KMS-11 (cell line): ENCODE data around the gene CBFA2T2.
"Not testable (repeated sequence)": the region's sequence is repeated elsewhere in the genome, so short reads cannot be mapped to it uniquely, and the experiment has no call there.

Source experiments
- H2AFZ ChIP-seq: fragments of 200-600 bp; sonication (generic); 2 replicates; pipeline ENCODE4 v1.6.1; 2016; ENCODE audit warnings: antibody characterized with exemption, mixed run types, low read depth
- H3K27ac ChIP-seq: fragments of 200-600 bp; sonication (generic); 2 replicates; pipeline ENCODE4 v1.6.1; 2016; ENCODE audit warnings: mild to moderate bottlenecking, mixed run types
- H3K27me3 ChIP-seq: fragments of 200-600 bp; sonication (generic); 2 replicates; pipeline ENCODE4 v1.6.1; 2017; ENCODE audit warnings: mild to moderate bottlenecking, low read depth, mixed run types, moderate library complexity; ENCODE audit not compliant: insufficient read depth
- H3K36me3 ChIP-seq: fragments of 200-600 bp; sonication (generic); 2 replicates; pipeline ENCODE4 v1.6.1; 2017; ENCODE audit warnings: mild to moderate bottlenecking, mixed run types; ENCODE audit not compliant: insufficient read depth
- H3K4me1 ChIP-seq: fragments of 200-600 bp; sonication (generic); 2 replicates; pipeline ENCODE4 v1.6.1; 2016; ENCODE audit warnings: mild to moderate bottlenecking, low read depth, mixed run types; ENCODE audit not compliant: poor library complexity, severe bottlenecking
- H3K4me2 ChIP-seq: fragments of 200-600 bp; sonication (generic); 2 replicates; pipeline ENCODE4 v1.7.0; 2016; ENCODE audit warnings: mild to moderate bottlenecking, mixed run types
- H3K4me3 ChIP-seq: fragments of 200-600 bp; sonication (generic); IDR thresholded peaks from 2 replicates; pipeline ENCODE4 v1.6.1; 2017; ENCODE audit warnings: low read depth, low read length, mixed read lengths; ENCODE audit not compliant: insufficient read depth
- H3K79me2 ChIP-seq: fragments of 200-600 bp; sonication (generic); 2 replicates; pipeline ENCODE4 v1.6.1; 2016; ENCODE audit warnings: low read depth, mixed run types; ENCODE audit not compliant: insufficient read depth
- H3K9ac ChIP-seq: fragments of 200-600 bp; sonication (generic); 2 replicates; pipeline ENCODE4 v1.6.1; 2016; ENCODE audit warnings: mild to moderate bottlenecking, mixed run types
- H4K20me1 ChIP-seq: fragments of 200-600 bp; sonication (generic); 2 replicates; pipeline ENCODE4 v1.6.1; 2016; ENCODE audit warnings: mild to moderate bottlenecking, mixed run types; ENCODE audit not compliant: insufficient read depth
- CTCF ChIP-seq: fragments of 200-600 bp; sonication (generic); conservative IDR thresholded peaks from 2 replicates; pipeline ENCODE4 v1.6.1; 2017; ENCODE audit warnings: low read depth, mild to moderate bottlenecking, antibody characterized with exemption, low read length, moderate library complexity, mixed read lengths

The CBFA2T2 gene

GRCh38 chr20:33450867-33451266 lies 39.0 kb upstream of the CBFA2T2 start:
- Histone ChIP-seq H2AFZ (no peak overlapping the region), H3K79me2 (no peaks in the 10 kb centered on the region), H3K27me3 (no peaks in the 10 kb centered on the region), H3K4me3 (no peak overlapping the region), H3K9ac (no peak overlapping the region), H3K4me2 (no peak overlapping the region), H3K4me1 (no peaks in the 10 kb centered on the region), H3K36me3 (no peaks in the 10 kb centered on the region), H4K20me1 (no peaks in the 10 kb centered on the region), H3K27ac (no peak overlapping the region)
- no peak for TF ChIP-seq CTCF

- H2AFZ ChIP-seq, H3K4me3 ChIP-seq, H3K9ac ChIP-seq, H3K79me2 ChIP-seq, H3K36me3 ChIP-seq, H3K27ac ChIP-seq, H3K4me2 ChIP-seq, H4K20me1 ChIP-seq, H3K27me3 ChIP-seq: not testable (repeated sequence)
- H3K4me1 ChIP-seq, result peaks cover 13% of the 10 kb centered on the region
- TF ChIP-seq CTCF, result peak; percentile 97
These were observed 32.8 kb upstream of the CBFA2T2 start for GRCh38 chr20:33456916-33457642.

GRCh38 chr20:33459599-33459998 lies 30.3 kb upstream of the CBFA2T2 start:
- no peaks in the 10 kb centered on the region for H4K20me1 ChIP-seq
- no peaks in the 10 kb centered on the region for H3K36me3 ChIP-seq
- no peak overlapping the region for H2AFZ ChIP-seq
- H3K4me2 ChIP-seq, result no peak overlapping the region
- H3K4me3 ChIP-seq, result no peak overlapping the region
- TF ChIP-seq CTCF, result no peak
- no peaks in the 10 kb centered on the region for H3K79me2 ChIP-seq
- H3K4me1 ChIP-seq, result peaks cover 13% of the 10 kb centered on the region
- no peak overlapping the region for H3K27ac ChIP-seq
- no peaks in the 10 kb centered on the region for H3K27me3 ChIP-seq
- H3K9ac ChIP-seq, result no peak overlapping the region

- no peak overlapping the region for H2AFZ ChIP-seq
- no peaks in the 10 kb centered on the region for H3K36me3 ChIP-seq
- TF ChIP-seq CTCF, result no peak
- H3K9ac ChIP-seq, result no peak overlapping the region
- H3K4me3 ChIP-seq, result no peak overlapping the region
- no peaks in the 10 kb centered on the region for H4K20me1 ChIP-seq
- H3K4me2 ChIP-seq, result no peak overlapping the region
- H3K4me1 ChIP-seq, result peaks cover 13% of the 10 kb centered on the region
- no peaks in the 10 kb centered on the region for H3K27me3 ChIP-seq
- no peaks in the 10 kb centered on the region for H3K79me2 ChIP-seq
- no peak overlapping the region for H3K27ac ChIP-seq
These were observed 29.2 kb upstream of the CBFA2T2 start for GRCh38 chr20:33460711-33461110.
